ACHN (cell line): ENCODE results near the gene ARMC2.

Experiments
- DNase-seq: peaks from one replicate; pipeline ENCODE4 v3.0.0-alpha.2; 2015
- in situ Hi-C: cut with HindIII; loops from 2 replicates; pipeline ENCODE4 v1.10.0; 2017; ENCODE audit warnings: low sequenced_read_pairs, low pct_ligation_motif_present, low pct_unique_long_range_greater_than_20kb

The ARMC2 gene

DNA sequence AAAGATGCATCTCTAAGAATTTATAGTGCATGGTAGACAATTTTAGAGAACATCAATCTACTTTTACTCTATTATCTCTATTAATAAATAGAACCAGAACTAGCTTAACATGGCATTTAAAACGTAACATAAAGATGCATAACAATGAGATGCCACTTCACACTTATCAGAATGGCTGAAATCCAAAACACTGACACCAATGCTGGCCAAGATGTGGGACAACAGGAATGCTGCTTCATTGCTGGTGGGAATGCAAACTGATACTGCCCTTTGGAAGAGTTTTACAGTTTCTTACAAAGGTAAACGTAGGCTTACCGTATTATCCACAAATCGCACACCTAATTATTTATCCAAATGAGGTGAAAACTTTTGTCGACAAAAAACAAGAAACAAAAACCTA, 151.2 kb downstream of the ARMC2 start:
- no peak for DNase-seq
- in situ Hi-C loops, result no loop called here

DNA sequence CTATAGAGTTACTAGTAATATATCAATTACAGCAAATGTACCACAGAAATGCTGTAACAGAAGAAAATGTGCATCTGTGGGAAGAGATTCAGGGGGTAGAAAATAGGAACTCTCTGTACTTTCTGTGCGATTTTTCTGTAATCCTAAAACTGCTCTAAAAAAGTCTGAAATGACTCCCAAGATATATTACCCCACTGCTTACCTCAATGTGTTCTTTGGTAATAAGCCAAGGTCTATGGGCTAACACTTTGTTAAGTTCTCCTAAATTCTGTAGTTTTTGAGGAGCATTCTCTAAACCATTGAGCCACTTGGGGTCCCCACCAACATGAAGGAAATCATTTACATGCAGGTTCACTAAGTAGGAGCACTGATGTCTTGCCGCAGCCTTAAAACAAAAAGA, 152.1 kb downstream of the ARMC2 start:
- in situ Hi-C loops, result no loop called here
- no peak for DNase-seq

DNA sequence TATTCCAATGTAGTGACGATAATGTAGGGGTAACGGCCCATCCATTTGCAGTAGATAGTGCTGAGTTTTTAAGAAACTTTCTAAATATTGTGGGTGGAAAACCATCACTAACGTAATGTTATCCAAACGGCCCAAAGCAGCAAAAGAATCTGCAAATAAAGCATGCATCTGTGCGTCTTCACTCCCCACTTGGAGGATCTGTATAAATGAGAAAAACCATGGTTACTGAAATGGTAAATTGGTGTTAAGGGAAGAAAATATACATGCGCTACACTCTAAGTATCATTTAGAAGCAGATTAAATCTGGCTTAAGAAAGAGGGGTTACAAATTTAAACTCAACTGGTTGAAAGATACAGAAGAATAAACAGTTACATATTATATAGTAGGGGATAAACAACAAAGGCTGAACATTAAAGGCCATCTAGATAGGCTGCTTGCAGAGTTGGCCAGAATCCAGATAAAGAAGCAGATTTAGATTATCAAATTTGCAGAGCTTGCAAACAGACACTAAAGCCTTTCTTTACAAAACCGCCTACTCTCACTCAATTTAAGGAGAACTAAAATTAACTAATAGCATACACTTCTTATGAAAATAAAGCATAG, 153.2 kb downstream of the ARMC2 start:
- DNase-seq, result no peak
- in situ Hi-C loops, result no loop called here

DNA sequence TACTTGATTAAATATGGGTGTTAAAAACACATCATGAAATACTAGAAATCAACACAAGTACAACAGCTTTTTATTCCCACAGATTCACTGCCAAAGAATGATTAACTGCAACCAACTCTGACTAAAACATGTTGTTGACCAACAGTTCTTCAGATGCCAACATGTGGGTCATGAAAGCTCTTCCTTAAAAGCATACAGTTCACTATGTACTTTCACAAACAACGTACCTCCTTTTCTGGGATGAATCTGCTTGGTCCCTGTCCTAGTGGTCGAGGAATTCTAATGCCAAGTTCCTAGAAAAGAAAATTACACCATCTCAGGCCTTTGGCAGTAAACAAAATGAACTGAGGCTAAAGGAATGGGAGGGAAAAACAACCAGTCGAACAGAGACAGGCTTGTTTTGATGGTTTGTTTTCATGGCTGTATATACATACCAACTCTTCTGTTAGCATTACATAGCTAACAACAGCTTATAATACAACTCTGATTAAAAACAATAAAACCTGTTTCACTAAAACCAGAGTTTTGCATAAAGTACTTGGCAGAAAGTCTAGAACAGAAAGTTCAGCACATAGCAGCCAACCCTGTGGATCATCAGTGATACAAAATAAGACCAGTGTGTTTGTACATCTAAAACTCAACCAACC, 154.0 kb downstream of the ARMC2 start:
- DNase-seq, result no peak
- in situ Hi-C loops, result no loop called here

DNA sequence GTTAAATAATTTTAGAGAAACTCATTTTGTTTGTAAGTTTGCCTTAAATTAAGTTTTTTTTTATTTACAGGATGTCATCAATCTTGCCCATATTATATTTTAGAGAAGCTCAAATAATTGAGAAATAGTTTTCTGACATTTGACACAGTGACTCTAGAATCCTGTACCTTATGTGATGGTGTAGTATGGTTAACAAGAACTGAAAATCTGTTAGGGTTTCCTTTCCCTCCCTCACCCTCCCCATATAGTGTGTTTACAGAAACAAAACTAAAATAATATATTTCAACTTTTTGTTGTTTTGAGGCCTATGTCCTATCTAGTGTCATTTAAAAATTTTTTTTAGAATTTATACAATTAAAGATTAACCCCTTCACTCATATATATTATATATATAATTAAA, 154.7 kb downstream of the ARMC2 start:
- DNase-seq, result no peak
- in situ Hi-C loops, result no loop called here

DNA sequence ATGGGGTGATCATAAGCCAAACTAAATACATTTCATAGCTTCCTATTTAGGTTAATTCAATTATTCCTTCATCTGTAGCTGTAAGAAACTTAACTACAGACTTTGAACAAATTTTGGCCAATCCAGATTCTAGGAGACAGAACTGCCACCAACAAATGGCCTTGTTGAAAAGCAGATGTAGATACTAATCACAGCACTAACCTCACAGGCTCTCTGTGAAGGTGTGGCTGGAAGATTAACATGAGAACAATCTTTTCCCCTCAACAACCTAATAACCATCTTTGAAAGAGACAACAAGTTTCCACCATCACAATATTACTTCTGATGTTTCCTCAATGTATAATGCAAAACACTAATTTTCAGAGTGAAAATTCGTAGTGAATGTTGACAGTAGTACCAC, 158.6 kb downstream of the ARMC2 start:
- DNase-seq, result no peak
- in situ Hi-C loops, result no loop called here

DNA sequence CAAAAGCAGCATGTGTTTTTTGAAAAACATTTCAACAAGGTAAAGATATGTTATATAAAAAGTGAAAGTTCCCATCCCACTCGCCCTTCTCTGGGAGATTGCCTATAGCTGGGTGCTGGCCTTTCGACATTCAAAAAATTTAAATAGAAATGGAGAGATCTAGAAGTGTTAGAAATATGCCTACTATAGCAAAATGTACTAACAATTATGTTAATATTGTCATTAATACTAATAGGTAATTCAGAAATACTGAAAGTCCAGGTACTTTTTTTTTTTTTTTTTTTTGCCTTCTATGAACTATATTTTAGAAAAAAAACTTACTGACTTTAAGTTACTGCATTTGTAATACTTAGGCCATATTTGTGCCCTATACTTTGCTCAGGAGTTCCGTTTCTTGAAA, 159.3 kb downstream of the ARMC2 start:
- no peak for DNase-seq
- in situ Hi-C loops, result no loop called here

DNA sequence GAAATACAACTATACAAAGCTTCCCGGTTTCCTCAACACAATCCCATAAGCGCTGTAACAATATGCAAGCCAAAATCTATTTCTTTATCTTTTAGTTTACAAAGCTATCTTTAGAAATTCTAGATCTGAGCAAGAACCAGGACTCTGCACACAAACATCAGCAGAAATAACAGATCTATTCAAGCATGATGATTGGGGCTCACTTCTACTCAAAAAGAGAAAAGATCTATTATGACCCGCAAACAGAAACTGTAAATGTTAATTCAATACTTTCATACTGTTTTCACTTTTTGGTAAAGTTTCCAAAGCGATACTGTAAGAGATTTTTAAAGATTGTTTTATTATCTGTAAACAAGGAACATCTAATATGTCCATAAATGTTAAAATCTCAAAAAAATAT, 159.8 kb downstream of the ARMC2 start:
- in situ Hi-C loops, result no loop called here
- no peak for DNase-seq

DNA sequence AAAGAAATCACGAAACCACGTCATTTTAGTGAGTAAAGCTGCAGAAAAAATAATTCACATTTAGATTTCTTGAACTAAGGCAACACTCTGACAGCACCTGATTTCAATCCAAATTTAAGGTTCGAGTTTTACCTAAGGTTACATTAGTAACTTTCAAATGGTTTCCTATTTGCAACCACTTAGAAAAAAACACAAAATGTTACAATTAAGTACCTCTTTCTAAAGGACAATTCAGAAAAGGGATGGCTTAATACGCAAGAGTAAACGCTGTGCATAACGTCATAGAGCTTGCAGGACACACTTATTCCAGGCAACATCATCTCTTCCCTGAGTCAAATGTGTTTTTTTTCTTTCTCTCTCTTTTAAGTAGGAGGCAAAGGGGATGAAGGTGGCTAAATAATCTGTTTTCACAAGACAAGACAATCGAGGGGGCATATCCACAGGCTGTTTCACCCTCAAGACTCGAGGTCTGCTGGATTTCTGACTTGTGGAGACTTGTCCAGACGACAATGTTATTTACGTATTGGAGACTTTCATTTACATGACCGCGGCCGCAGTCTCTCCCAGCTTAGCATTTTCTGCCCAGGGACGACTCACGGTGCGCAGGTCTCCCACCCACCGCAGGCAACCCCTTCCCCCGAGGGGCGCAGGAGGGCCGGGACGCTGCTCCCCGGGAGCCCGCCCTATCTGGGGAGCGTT, 160.5 kb downstream of the ARMC2 start:
- in situ Hi-C loops, result no loop called here
- DNase-seq, result peak; percentile 43

DNA sequence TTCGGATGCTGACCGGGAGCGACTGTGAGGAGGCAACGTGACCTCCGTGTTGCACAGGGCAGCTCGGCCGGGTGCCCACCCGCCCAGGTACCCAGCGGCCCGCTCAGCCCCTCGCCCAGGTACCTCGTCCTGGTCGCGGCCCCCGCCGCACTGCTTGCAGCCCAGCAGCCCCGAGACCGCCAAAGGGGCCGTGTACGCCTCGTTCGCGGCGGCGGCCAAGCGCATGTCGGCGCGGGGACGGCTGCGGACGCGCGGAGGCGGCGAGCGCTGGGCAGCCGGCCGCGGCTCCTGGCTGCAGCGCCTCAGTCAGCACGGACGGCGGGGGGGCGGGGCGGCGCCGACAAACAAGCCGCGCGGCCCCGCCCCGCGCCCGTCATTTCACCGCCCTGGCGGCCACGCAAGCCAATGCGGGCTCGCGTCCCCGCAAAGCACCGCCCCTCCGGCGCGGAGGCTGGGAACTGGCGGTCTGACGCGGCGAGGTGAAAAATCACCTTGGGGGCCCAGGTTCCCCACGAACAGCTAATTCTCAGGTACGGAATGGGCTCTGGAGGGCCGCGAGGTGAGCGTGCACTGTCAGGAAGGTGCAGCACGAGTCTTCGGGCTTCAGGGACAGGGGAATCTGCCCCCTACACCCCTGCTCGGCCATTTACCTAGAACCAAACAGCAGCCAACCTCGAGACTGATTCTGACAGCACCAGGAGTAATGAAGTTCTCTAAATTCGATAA, 161.2 kb downstream of the ARMC2 start:
- in situ Hi-C loops, result no loop called here

DNA sequence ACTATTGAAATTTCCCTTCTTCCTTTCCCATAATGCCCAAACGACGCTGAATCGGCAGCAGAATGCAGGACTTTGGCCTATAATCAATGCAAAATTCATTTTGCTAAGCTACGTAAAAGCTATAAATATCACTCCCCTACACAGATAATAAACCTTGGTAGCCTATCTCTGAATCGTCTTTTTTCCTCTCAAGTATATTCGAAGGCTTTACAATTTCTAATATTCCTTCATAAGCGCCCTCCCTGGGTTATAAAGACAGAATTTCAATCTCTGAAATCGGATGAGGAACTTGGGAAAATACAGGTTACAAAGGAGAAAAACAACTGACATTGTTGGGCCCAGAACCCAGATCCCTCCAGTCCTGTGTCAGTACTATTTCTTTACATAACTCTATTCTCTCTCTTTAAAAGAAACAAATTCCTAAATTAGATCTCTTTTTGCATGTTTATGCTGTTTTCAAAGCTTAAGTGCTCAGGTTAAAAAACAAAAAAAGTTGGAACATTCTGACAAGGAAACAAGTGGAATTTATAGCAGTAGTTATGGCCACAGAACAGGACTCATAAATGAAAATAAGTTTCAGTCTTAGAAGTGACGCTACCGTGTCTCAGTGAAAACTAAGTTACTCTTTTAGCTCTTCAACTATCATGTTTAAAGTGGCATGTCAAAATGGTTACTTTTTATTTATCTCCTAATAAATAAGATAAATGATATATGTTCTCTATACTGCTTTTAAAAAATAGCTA, 161.9 kb downstream of the ARMC2 start:
- in situ Hi-C loops, result no loop called here
- DNase-seq, result no peak

More for the DNA sequence above, 161.2 kb downstream of the ARMC2 start:
- peak; percentile 87 for DNase-seq

DNA sequence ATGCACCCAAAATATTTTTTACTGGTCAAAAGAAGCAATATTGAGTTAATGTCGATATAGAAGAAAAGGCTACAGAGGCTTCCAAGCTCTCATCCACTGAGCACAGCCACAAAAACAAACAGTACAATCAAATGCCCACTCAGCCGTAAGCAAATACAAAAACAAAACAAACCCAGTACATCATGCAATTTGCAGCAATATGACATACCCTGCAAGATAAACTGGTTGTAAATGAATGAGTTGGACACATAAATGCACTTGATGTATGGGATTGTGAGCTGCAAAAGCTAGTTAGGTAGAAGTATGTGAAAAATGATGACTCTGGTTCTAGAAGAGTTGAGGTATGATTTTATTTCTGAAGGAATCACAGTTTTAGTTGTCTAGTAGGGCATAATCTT, 162.5 kb downstream of the ARMC2 start:
- no peak for DNase-seq
- in situ Hi-C loops, result no loop called here

DNA sequence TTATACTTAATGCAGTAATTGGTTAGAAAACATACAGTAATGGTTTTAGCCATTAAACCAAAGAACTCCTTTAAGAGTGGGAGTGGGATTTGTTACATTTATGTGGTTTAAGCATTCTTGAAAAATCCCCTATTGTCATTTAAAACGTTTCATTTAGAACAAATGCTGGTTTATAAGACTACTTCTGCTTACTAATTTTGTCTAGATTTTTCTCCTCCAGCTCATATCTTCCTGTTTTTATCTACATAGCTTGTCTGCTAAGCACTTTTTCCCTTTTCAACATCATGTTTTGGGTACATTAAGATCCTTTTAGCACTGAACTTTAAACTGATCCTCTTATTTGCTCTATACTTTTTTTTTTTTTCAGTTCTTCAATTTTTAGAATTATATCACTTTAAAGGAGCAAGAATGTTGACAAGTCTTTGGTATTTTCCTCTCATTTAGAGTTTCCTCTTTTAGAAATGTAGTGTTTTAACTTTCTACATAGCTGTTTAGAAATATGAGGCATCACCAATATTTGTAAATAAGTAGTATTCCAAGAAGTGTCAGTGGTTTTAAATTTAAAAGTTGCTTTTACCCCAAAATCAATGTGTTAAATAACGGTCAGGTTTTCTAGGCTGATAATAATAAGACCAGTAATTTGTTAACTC, 165.6 kb downstream of the ARMC2 start:
- in situ Hi-C loops, result no loop called here
- DNase-seq, result no peak

DNA sequence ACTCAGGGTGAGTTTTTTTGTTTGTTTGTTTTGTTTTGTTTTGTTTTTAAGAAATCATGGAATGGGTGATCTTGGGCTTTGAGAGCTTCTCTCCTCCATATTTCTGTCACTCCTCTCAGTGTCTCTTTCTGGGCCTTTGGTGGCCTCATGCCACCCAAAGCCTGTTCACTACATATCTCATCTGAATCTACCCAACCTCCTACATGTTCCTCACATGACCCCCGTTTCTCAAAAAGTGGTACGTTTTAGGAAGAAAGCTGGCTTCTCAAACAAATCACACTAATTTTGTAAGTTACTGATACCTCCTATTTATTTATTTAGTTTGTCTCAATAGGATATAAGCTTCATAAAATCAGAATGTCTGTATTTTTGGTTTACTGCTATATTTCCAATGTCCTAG, 166.4 kb downstream of the ARMC2 start:
- in situ Hi-C loops, result no loop called here
- no peak for DNase-seq

DNA sequence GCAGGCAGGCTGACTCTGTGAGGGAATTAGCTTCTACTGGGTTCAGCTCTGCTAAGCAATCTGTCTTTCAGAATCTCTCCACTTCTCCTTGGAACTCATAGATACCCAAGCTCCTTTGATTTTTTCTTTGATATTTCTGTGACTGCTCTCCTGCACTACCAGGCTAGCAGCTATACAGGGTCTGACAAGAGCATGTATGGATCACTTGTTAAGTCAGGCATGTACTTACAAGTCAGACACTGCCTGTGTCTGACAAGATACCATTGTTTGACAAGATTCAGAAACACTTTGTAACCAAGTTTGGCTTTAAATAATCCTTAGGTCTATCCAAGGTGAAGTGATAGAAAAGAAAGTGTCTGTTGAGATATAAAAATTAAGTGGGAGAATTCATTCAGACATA, 167.0 kb downstream of the ARMC2 start:
- in situ Hi-C loops, result no loop called here

DNA sequence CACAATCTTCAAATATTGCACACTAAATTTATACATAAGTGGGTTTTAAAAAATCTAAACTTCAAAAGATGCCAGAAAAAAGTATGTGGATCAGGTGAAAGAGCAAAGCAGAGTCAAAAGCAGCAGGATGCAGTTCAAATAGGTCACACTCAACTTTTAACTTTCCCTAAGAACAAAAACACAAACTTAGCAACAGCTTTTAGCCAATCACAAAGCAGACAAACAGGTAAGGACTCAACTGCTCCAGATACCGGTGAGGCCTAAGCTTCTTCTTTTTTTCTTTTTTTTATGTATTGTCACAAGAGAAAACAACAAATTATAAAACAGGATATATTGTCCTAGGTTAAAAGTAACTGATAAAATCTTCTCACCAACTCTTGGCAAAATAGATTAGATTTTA, 171.7 kb downstream of the ARMC2 start:
- in situ Hi-C loops, result no loop called here
- DNase-seq, result no peak

More for the DNA sequence above, 167.0 kb downstream of the ARMC2 start:
- DNase-seq, result no peak

DNA sequence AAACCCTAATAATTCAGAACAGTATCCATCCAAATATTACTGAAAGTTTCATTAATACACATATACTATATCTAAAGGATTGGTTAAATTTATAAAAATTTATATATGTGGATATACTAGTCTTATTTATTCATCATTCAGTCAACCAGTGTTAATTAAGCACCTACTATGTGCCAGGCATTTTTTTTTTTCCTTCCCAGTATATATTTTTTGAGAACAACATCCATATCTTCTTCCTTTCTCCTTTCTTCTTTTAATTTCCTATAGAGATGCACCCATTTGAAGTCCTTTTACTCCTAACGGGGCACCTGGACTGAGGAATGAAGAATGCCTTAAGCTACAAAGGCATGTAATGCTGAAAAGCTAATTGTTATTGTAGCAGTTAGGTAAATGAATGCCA, 173.6 kb downstream of the ARMC2 start:
- in situ Hi-C loops, result no loop called here
- no peak for DNase-seq

DNA sequence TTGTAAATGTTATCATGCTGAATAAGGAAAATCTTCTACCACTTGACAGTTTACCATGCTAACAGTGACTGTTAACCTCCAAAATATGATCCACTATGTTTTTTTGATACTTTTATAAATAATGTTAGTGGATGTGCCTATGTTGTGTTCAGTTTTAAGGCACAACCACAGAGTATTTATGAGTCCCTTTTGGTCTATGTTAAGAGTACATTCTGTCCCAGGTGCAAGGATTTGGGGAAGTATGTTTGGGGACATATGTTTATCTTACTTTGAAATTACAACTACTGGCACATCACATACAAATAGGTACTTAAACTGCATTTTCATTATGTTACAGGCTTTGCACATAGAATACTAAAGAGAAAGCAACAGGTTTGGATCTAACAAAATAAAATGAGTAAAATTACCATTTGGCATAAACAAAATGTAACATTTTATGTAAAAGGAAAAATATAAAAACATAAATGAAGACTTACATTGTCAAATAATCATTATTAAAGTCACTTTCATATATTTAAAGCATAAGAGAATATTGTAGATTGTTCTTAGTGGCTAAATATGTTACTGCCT, 175.2 kb downstream of the ARMC2 start:
- in situ Hi-C loops, result no loop called here
- DNase-seq, result no peak
